ENCODE results near the gene CDC42EP1.

- TF ChIP-seq EZH2 (IDR thresholded peaks at IDR 0.05; ENCODE audit: borderline replicate concordance, insufficient read depth, low read length, poor library complexity, severe bottlenecking) (no peak), CTCF (IDR thresholded peaks at IDR 0.05; ENCODE audit: poor library complexity, severe bottlenecking) (no peak), EP300 (conservative IDR thresholded peaks at IDR 0.05; ENCODE audit: poor library complexity, severe bottlenecking) (no peak), TAF1 (IDR thresholded peaks at IDR 0.05; ENCODE audit: low read depth) (no peak), REST (IDR thresholded peaks at IDR 0.05; ENCODE audit: borderline replicate concordance) (no peak), RAD21 (conservative IDR thresholded peaks at IDR 0.05) (no peak), SMC3 (conservative IDR thresholded peaks at IDR 0.05; ENCODE audit: poor library complexity) (no peak), POLR2AphosphoS5 (IDR thresholded peaks at IDR 0.05) (no peak)
Measured at GRCh38 chr22:37568448-37569008, 8.2 kb downstream of the CDC42EP1 start.
